B cell (primary cell): ENCODE data around the gene GUCA1C. TPM values are rescaled to one million over a fixed set of nuclear protein-coding genes. Genes with fewer than 3 reads are reported as not detected.
A peak's percentile ranks its signal among the peaks of the same experiment; 100 is the strongest.

Source experiments
- ATAC-seq: fragments of 200-7000 bp; cut with Tn5 transposase; one replicate; pipeline ENCODE4 v1.10.0; 2021; ENCODE audit warnings: low read depth, mild to moderate bottlenecking, moderate number of reproducible peaks, moderate library complexity
- CTCF ChIA-PET: fragments of 350-600 bp; sonication (Branson Sonifier 250); formaldehyde crosslinking; loops from one replicate; lab custom pipeline; 2021; ENCODE audit warnings: antibody characterized with exemption, inconsistent platforms; lab: Charles Lee
- POLR2A ChIA-PET: fragments of 350-600 bp; sonication (Branson Sonifier 250); formaldehyde crosslinking; loops from one replicate; lab custom pipeline; 2021; ENCODE audit warnings: antibody characterized with exemption; lab: Charles Lee
- DNase-seq: peaks from one replicate; pipeline ENCODE4 v3.0.0; 2013
- H2AFZ ChIP-seq: 2 replicates; pipeline ENCODE4 v1.6.1; 2012; ENCODE audit warnings: mild to moderate bottlenecking, low read depth, low read length; ENCODE audit not compliant: insufficient read depth, poor library complexity, severe bottlenecking
- H3K27ac ChIP-seq, 2 donors: 1 replicate in 1 of 2; 2 replicates in 1 of 2; pipeline ENCODE4 v1.5.1; 2012 to 2013; ENCODE audit warnings: low read length in 2 of 2, mild to moderate bottlenecking in 2 of 2, moderate library complexity in 1 of 2
- H3K27me3 ChIP-seq, 4 experiments: fragments of 200-600 bp in 1 of 4; sonication (generic) in 1 of 4; replicated peaks in 1 of 4; 1 replicate in 2 of 4; 2 replicates in 2 of 4; pipeline versions ENCODE4 v1.6.1 to v1.7.0; 2013 to 2016; ENCODE audit warnings: low read length in 3 of 4, mild to moderate bottlenecking in 2 of 4, mixed read lengths in 1 of 4, moderate library complexity in 1 of 4; ENCODE audit not compliant: insufficient read depth in 4 of 4, control insufficient read depth in 3 of 4; ENCODE audit errors: control extremely low read depth in 1 of 4
- H3K36me3 ChIP-seq, 2 experiments: replicated peaks in 1 of 2; 1 replicate in 1 of 2; 2 replicates in 1 of 2; pipeline versions ENCODE4 v1.6.1 to v1.7.1; 2013; ENCODE audit warnings: low read length in 1 of 2; ENCODE audit not compliant: insufficient read depth in 2 of 2, control insufficient read depth in 1 of 2; ENCODE audit errors: control extremely low read depth in 1 of 2, extremely low read depth in 1 of 2
- H3K4me1 ChIP-seq, 2 donors: fragments of 200-600 bp in 1 of 2; sonication (generic) in 1 of 2; 1 replicate in 1 of 2; 2 replicates in 1 of 2; pipeline versions ENCODE4 v1.5.1 to v1.6.1; 2013 to 2017; ENCODE audit warnings: low read length in 2 of 2; ENCODE audit not compliant: control insufficient read depth in 2 of 2, insufficient read depth in 2 of 2
- H3K4me2 ChIP-seq: replicated peaks from 2 replicates; pipeline ENCODE3; 2012; ENCODE audit warnings: mild to moderate bottlenecking, low read depth, low read length; ENCODE audit not compliant: poor library complexity, severe bottlenecking
- H3K4me3 ChIP-seq, 5 experiments: fragments of 200-600 bp in 1 of 5; sonication (generic) in 1 of 5; 1 replicate in 3 of 5; 2 replicates in 2 of 5; pipeline versions ENCODE4 v1.5.1 to v1.7.0; 2011 to 2016; ENCODE audit warnings: low read length in 4 of 5, mild to moderate bottlenecking in 4 of 5, low read depth in 2 of 5, control low read depth in 1 of 5, moderate library complexity in 1 of 5; ENCODE audit not compliant: insufficient read depth in 1 of 5; ENCODE audit errors: control extremely low read depth in 1 of 5, extremely low read depth in 1 of 5
- H3K79me2 ChIP-seq: fragments of 200-600 bp; sonication (generic); one replicate; pipeline ENCODE4 v1.6.0; 2016; ENCODE audit warnings: low read length; ENCODE audit not compliant: control insufficient read depth, insufficient read depth
- H3K9ac ChIP-seq: fragments of 200-600 bp; sonication (generic); 2 replicates; pipeline ENCODE4 v1.6.1; 2017; ENCODE audit warnings: mild to moderate bottlenecking, low read length, moderate library complexity
- H3K9me3 ChIP-seq, 3 donors: one replicate each; pipeline versions ENCODE4 v1.6.1 to v1.7.1; 2013; ENCODE audit warnings: low read length in 2 of 3; ENCODE audit not compliant: control insufficient read depth in 2 of 3, insufficient read depth in 1 of 3; ENCODE audit errors: control extremely low read depth in 1 of 3
- H4K20me1 ChIP-seq: 2 replicates; pipeline ENCODE4 v1.6.0; 2012; ENCODE audit warnings: mild to moderate bottlenecking, low read length; ENCODE audit not compliant: insufficient read depth, control insufficient read depth, poor library complexity, severe bottlenecking
- H3K27ac Mint-ChIP-seq: one replicate; pipeline ENCODE4 v1.8.0; 2021; ENCODE audit warnings: mixed read lengths
- H3K27me3 Mint-ChIP-seq: one replicate; pipeline ENCODE4 v1.8.0; 2021; ENCODE audit warnings: mixed read lengths
- H3K4me1 Mint-ChIP-seq: one replicate; pipeline ENCODE4 v1.8.0; 2021; ENCODE audit warnings: mixed read lengths
- H3K4me3 Mint-ChIP-seq: one replicate; pipeline ENCODE4 v1.8.0; 2021; ENCODE audit warnings: mixed read lengths
- H3K9me3 Mint-ChIP-seq: one replicate; pipeline ENCODE4 v1.8.0; 2022; ENCODE audit warnings: mixed read lengths; ENCODE audit not compliant: insufficient read depth
- CTCF ChIP-seq: fragments of 200-600 bp; IDR thresholded peaks from one replicate; pipeline ENCODE4 v1.8.0; 2022; ENCODE audit warnings: antibody characterized with exemption, mild to moderate bottlenecking
- EZH2 ChIP-seq: IDR thresholded peaks from 2 replicates; pipeline ENCODE4 v1.6.1; 2012; ENCODE audit warnings: borderline replicate concordance, low read depth, mild to moderate bottlenecking, moderate library complexity, low read length; ENCODE audit not compliant: insufficient read depth, poor library complexity, severe bottlenecking
- WGBS: methylation state at CpG from one replicate; pipeline ENCODE4 v1.1.5; 2013; ENCODE audit warnings: missing lambda C conversion rate; ENCODE audit not compliant: insufficient coverage; 5-methylcytosine and 5-hydroxymethylcytosine counted together
- intact Hi-C: fragments of 100-400 bp; cut with micrococcal nuclease; formaldehyde crosslinking; loops from one replicate; pipeline ENCODE4 v1.10.0; 2022
- polyA plus RNA-seq: library from polyadenylated mRNA; depleted of rRNA; stranded (reverse); fragments of >200 nt; gene quantifications from 2 replicates; pipeline ENCODE4 v1.2.3, GENCODE V29; 2012
- total RNA-seq, 2 donors: library from RNA; stranded (reverse); fragments of 120-200 nt in 1 of 2; gene quantifications; 1 replicate in 1 of 2; 2 replicates in 1 of 2; pipeline versions ENCODE4 v1.2.3 to v1.2.4, GENCODE V29; 2013 to 2022

The GUCA1C gene
- total and polyA plus RNA-seq, 2 donors (not counting 1 experiment from before 2014, with no cell fraction given) = not detected

GRCh38 chr3:108918866-108919265 lies 34.8 kb downstream of the GUCA1C start:
- TF ChIP-seq EZH2 (no peak), CTCF (no peak)
- H3K9me3 Mint-ChIP-seq = no peaks in the 10 kb centered on the region
- Histone ChIP-seq H3K79me2 (no peaks in the 10 kb centered on the region), H3K4me1 (no peaks in the 10 kb centered on the region), H4K20me1 (no peaks in the 10 kb centered on the region), H3K4me2 (no peak overlapping the region), H2AFZ (no peak overlapping the region), H3K9ac (no peak overlapping the region), H3K27ac (no peak overlapping the region), H3K4me3 (no peak overlapping the region), H3K9me3 (no peaks in the 10 kb centered on the region), H3K27me3 (no peaks in the 10 kb centered on the region), H3K36me3 (no peaks in the 10 kb centered on the region)
- peaks cover 32% of the 10 kb centered on the region for H3K27me3 Mint-ChIP-seq
- ATAC-seq (no peak), DNase-seq (no peak)
- no CpG with 5 or more reads among the region's 3 CpGs for WGBS
- intact Hi-C loops = loop anchor here (10.0 kb wide), 1 partner anchor 364 kb away; no protein-coding TSS in a partner anchor
- ChIA-PET POLR2A (no interaction called here), CTCF (interaction anchor here (8.7 to 10.0 kb wide), 2 partner anchors 253 to 430 kb away, joined by 64 to 122 read pairs; no protein-coding TSS in a partner anchor)
- no peak overlapping the region for H3K4me3 Mint-ChIP-seq
- H3K4me1 Mint-ChIP-seq = no peaks in the 10 kb centered on the region
- no peak overlapping the region for H3K27ac Mint-ChIP-seq

GRCh38 chr3:108914774-108915641 lies 38.7 kb downstream of the GUCA1C start:
- ATAC-seq (peak; percentile 70), DNase-seq (peak; percentile 73)
- Histone ChIP-seq H2AFZ (no peak overlapping the region), H3K9ac (no peak overlapping the region), H3K27me3 (no peaks in the 10 kb centered on the region), H3K4me1 (no peaks in the 10 kb centered on the region), H3K36me3 (no peaks in the 10 kb centered on the region), H3K79me2 (no peaks in the 10 kb centered on the region), H3K4me2 (no peak overlapping the region), H3K4me3 (no peak overlapping the region), H3K9me3 (no peaks in the 10 kb centered on the region), H3K27ac (no peak overlapping the region), H4K20me1 (no peaks in the 10 kb centered on the region)
- 0% methylated on average over 1 of the region's 6 CpGs for WGBS
- H3K4me1 Mint-ChIP-seq = no peaks in the 10 kb centered on the region
- TF ChIP-seq EZH2 (no peak), CTCF (peak; percentile 89)
- H3K9me3 Mint-ChIP-seq = no peaks in the 10 kb centered on the region
- H3K27me3 Mint-ChIP-seq = peaks cover 29% of the 10 kb centered on the region
- no peak overlapping the region for H3K27ac Mint-ChIP-seq
- intact Hi-C loops = loop anchor here (1.0 to 10.0 kb wide), 2 partner anchors 253 to 360 kb away; no protein-coding TSS in a partner anchor
- no peak overlapping the region for H3K4me3 Mint-ChIP-seq
- ChIA-PET CTCF (interaction anchor here (0.6 to 10.0 kb wide), 24 partner anchors 9 to 1679 kb away, joined by 3 to 122 read pairs (median 4); no protein-coding TSS in a partner anchor), POLR2A (no interaction called here)
